Breast epithelium (tissue), 3 donors: ENCODE results near the gene CBLC.

Experiments
- CTCF ChIP-seq, 3 donors: fragments of 450-650 bp; IDR thresholded peaks; one replicate each; pipeline ENCODE4 v1.5.1; 2016 to 2017; ENCODE audit warnings: antibody characterized with exemption in 3 of 3, mild to moderate bottlenecking in 3 of 3, moderate library complexity in 3 of 3
- POLR2A ChIP-seq: fragments of 450-650 bp; IDR thresholded peaks from one replicate; pipeline ENCODE4 v1.6.1; 2016; ENCODE audit warnings: antibody characterized with exemption, mild to moderate bottlenecking, moderate library complexity
- POLR2AphosphoS5 ChIP-seq, 3 donors: sonication (generic); formaldehyde crosslinking; IDR thresholded peaks; one replicate each; pipeline ENCODE4 v1.6.1; 2017; ENCODE audit warnings: antibody characterized with exemption in 3 of 3

GRCh38 chr19:44779150-44779549, 1.5 kb downstream of the CBLC start:
- TF ChIP-seq CTCF (IDR thresholded peaks at IDR 0.05): no peak
- TF ChIP-seq POLR2A: no peak
- TF ChIP-seq POLR2AphosphoS5 (IDR thresholded peaks at IDR 0.05): no peak
